ENCODE data around the gene C9orf43.

DNA sequence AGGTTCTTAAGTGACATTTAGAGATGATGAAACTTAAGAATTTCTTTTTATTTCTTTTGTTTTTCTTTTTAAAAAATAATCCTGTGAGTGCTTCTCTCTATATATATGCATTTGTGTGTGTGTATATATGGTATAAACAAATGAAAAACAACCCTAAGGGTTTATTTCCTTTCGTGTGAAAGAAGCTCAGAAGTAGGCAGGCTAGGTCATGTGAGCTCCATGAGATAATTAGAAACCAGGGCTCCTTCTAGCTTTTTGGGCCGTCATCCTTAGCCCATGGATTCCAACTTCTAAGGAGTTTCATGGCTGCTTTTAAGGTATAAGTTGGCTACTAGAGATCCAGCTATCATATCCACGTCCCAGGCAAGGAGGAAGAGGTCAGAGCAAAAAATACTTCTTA is 11.2 kb downstream of the C9orf43 start:
- TF ChIP-seq, protein P1, sequence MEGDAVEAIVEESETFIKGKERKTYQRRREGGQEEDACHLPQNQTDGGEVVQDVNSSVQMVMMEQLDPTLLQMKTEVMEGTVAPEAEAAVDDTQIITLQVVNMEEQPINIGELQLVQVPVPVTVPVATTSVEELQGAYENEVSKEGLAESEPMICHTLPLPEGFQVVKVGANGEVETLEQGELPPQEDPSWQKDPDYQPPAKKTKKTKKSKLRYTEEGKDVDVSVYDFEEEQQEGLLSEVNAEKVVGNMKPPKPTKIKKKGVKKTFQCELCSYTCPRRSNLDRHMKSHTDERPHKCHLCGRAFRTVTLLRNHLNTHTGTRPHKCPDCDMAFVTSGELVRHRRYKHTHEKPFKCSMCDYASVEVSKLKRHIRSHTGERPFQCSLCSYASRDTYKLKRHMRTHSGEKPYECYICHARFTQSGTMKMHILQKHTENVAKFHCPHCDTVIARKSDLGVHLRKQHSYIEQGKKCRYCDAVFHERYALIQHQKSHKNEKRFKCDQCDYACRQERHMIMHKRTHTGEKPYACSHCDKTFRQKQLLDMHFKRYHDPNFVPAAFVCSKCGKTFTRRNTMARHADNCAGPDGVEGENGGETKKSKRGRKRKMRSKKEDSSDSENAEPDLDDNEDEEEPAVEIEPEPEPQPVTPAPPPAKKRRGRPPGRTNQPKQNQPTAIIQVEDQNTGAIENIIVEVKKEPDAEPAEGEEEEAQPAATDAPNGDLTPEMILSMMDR (IDR thresholded peaks at IDR 0.05): no peak
- TF ChIP-seq POLR2A (IDR thresholded peaks at IDR 0.05): no peak

All from testis (tissue), 2 donors.